Activated naive CD8-positive, alpha-beta T cell treated with anti-CD3 and anti-CD28 coated beads, Interleukin-2, amount 10 ng/mL, durations not matched to agents 7 days and 5 days (primary cell): ENCODE data around the gene PTK6. TPM values are rescaled to one million over a fixed set of nuclear protein-coding genes. Genes with fewer than 3 reads are reported as not detected.

Source experiments
- ATAC-seq: fragments of 150-1000 bp; cut with Tn5 transposase; one replicate; pipeline ENCODE4 v1.10.0; 2021; ENCODE audit warnings: low read depth, moderate library complexity
- POLR2A ChIA-PET: fragments of 350-600 bp; sonication (Branson Sonifier 250); formaldehyde crosslinking; loops from one replicate; lab custom pipeline; 2021; ENCODE audit warnings: antibody characterized with exemption; lab: Charles Lee
- DNase-seq: peaks from one replicate; pipeline ENCODE4 v3.0.0; 2021
- H3K27ac Mint-ChIP-seq: one replicate; pipeline ENCODE4 v1.8.0; 2022; ENCODE audit warnings: mild to moderate bottlenecking, mixed read lengths
- H3K27me3 Mint-ChIP-seq: one replicate; pipeline ENCODE4 v1.8.0; 2022; ENCODE audit warnings: mild to moderate bottlenecking, moderate library complexity, mixed read lengths
- H3K36me3 Mint-ChIP-seq: one replicate; pipeline ENCODE4 v1.8.0; 2021; ENCODE audit warnings: mild to moderate bottlenecking, mixed read lengths
- H3K4me1 Mint-ChIP-seq: one replicate; pipeline ENCODE4 v1.8.0; 2021; ENCODE audit warnings: mixed read lengths
- H3K4me3 Mint-ChIP-seq: one replicate; pipeline ENCODE4 v1.8.0; 2022; ENCODE audit warnings: mild to moderate bottlenecking, moderate library complexity, mixed read lengths
- H3K9me3 Mint-ChIP-seq: one replicate; pipeline ENCODE4 v1.8.0; 2021; ENCODE audit warnings: mixed read lengths
- total RNA-seq, 2 experiments: library from RNA; stranded (reverse); gene quantifications; one replicate each; pipeline ENCODE4 v1.2.3, GENCODE V29; 2021

Gene PTK6
- total RNA-seq, 2 experiments from 2014 or later, result 0.11 to 0.31 TPM

DNA sequence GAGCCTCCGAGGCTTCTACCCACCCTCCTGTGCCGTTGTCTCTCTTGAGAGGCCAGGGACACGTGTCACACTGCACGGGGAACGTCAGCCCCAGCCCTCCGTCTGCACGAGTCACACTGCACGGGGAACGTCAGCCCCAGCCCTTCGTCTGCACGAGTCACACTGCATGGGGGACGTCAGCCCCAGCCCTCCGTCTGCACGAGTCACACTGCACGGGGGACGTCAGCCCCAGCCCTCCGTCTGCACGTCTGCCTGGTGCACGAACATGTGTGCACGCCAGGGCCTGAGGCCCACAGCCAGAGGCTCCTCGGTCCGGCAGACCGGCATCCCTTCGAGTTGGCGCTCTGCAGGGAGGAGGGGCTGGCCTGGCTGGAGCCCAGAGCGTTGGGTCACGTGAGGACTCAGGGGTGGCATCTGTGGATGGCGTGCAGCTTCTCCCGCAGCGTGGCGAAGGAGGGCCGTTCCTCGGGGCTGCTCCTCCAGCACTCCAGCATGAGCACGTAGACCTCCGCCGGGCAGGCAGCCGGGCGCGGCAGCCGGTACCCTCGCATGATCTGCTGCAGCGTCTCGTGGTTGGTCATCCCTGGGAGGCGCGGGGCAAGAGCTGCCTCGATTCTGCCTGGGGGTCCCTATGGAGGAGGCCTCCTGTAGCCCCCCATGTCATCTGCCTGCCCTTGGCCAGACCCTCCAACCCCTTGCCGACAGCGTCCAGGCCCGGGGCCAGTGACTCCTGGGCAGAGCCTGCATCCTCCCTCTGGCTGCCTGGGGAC is 3.4 kb upstream of the PTK6 start:
- no peak overlapping the region for H3K27ac Mint-ChIP-seq
- H3K4me1 Mint-ChIP-seq, result no peaks in the 10 kb centered on the region
- no peaks in the 10 kb centered on the region for H3K36me3 Mint-ChIP-seq
- no peak overlapping the region for H3K4me3 Mint-ChIP-seq
- ATAC-seq, result no peak
- H3K27me3 Mint-ChIP-seq, result no peaks in the 10 kb centered on the region
- POLR2A ChIA-PET, result no interaction called here
- DNase-seq, result no peak
- H3K9me3 Mint-ChIP-seq, result no peaks in the 10 kb centered on the region

GRCh38 chr20:63539441-63540370 is 2.5 kb upstream of the PTK6 start:
- POLR2A ChIA-PET, result interaction anchor here (0.5 to 2.8 kb wide), 4 partner anchors 14 to 102 kb away, joined by 3 to 13 read pairs (median 4); partner anchors contain the start of gene HELZ2
- Mint-ChIP-seq H3K9me3 (no peaks in the 10 kb centered on the region), H3K27me3 (no peaks in the 10 kb centered on the region), H3K27ac (no peak overlapping the region), H3K4me1 (no peaks in the 10 kb centered on the region), H3K4me3 (no peak overlapping the region), H3K36me3 (no peaks in the 10 kb centered on the region)
- DNase-seq (no peak), ATAC-seq (no peak)

DNA sequence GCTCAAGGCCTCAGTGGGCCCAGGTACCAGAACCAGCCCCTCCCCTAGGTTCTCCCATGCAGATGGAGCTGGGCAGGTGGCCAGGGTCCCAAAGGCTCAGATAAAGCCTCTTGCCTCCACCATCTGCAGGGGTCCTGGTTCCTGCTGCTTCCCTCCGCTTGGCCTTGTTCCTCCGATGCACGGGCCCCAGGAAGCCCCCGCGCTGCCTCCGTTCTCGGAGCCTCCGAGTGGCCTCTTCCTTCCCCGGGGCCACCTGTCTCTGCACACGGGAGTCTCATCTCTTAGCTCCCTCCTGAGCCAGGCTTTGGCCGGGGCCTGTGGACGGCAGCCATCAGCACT is 1.9 kb upstream of the PTK6 start:
- H3K27me3 Mint-ChIP-seq, result no peaks in the 10 kb centered on the region
- no peak overlapping the region for H3K4me3 Mint-ChIP-seq
- ATAC-seq (no peak), DNase-seq (no peak)
- no peaks in the 10 kb centered on the region for H3K9me3 Mint-ChIP-seq
- H3K36me3 Mint-ChIP-seq, result no peaks in the 10 kb centered on the region
- POLR2A ChIA-PET, result interaction anchor here (0.5 to 3.7 kb wide), 6 partner anchors 14 to 103 kb away, joined by 3 to 18 read pairs (median 7); partner anchors contain the start of gene HELZ2
- peak overlapping the region; percentile 64 for H3K27ac Mint-ChIP-seq
- no peaks in the 10 kb centered on the region for H3K4me1 Mint-ChIP-seq

DNA sequence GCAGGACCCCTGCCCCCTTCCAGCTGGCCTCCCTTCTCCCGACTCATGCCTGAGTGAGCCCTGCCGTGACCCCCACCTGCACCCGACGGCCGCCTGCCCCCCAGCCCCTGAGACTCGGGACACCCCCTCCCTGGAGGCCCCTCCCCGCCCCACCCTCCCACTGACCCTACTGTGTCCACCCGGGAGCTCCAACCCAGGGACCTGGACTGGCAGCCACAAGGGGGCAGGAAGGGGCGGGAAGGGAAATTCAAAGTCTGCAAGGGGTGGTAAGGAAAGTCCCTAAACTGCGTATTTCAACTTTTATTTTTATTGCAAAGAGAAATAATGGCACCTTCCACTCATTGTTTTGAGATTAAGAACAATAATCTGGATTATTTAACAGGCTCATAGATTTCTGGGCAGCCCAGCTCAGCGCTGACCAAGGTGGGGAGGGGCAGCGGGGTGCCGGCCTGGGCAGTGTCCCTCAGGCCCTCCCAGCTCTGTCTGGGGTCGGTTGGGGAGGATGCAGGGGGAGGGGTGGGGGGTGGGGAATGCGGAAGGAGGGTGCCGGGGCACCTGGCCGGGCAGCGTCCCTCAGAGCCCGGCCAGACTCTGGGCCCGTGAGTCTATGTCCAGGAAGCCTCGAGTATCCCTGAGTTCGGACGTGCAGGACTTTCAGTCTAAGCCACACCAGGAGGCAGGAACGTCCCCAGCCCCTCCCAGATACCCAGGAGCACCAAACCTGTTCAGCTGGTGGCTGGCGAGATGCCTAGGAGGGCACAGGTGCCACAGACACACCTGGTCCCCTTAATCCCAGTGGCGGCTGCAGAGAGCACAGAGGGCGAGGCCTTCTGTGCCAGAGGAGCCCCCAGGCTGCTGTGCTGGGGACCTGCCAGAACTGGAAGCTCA is 1.3 kb upstream of the PTK6 start:
- H3K27me3 Mint-ChIP-seq, result no peaks in the 10 kb centered on the region
- no peaks in the 10 kb centered on the region for H3K4me1 Mint-ChIP-seq
- H3K4me3 Mint-ChIP-seq, result peak overlapping the region; percentile 76
- ATAC-seq (no peak), DNase-seq (no peak)
- H3K9me3 Mint-ChIP-seq, result no peaks in the 10 kb centered on the region
- POLR2A ChIA-PET, result interaction anchor here (0.8 to 5.1 kb wide), 14 partner anchors 14 to 418 kb away, joined by 3 to 88 read pairs (median 6); partner anchors contain the start of genes ARFRP1, GMEB2, HELZ2 and LIME1
- H3K36me3 Mint-ChIP-seq, result no peaks in the 10 kb centered on the region
- peak overlapping the region; percentile 93 for H3K27ac Mint-ChIP-seq

DNA sequence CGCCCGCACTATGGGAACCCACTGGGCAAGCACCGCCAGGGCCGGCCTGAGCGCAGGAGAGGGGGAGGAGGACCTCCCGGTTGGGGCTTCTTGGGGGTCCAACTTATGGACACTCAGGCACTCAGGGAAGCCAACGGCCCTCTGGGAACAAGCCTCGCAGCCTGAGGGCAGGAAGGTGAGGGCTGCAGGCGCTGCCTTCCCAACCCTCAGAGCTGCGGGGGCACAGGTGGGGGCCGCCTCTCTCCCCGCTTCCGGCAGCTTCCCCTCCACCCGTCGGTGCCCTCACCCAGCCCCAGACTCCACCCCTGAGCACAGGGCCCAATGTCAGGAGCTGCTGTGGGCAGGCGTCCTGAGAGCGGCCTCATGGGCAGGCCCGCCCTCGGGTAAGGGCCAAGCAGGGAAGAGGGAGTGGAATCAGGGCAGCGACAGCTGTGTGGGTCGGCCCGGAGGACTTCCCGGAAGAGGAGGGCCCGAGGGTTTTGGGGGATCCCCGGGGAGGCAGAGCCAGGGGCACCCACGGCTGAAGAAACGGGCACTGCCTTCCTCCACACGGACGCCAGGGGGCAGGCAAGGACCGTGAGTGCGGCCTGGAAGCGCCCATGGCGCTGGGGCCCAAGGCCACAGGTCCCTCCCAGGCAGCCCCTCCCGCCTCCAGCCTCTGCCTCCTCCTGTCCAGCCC is 488 bp upstream of the PTK6 start:
- no peaks in the 10 kb centered on the region for H3K36me3 Mint-ChIP-seq
- POLR2A ChIA-PET, result interaction anchor here (0.5 to 5.1 kb wide), 16 partner anchors 15 to 464 kb away, joined by 3 to 88 read pairs (median 6); partner anchors contain the start of genes ARFRP1, GMEB2, HELZ2 and LIME1
- no peaks in the 10 kb centered on the region for H3K9me3 Mint-ChIP-seq
- no peaks in the 10 kb centered on the region for H3K4me1 Mint-ChIP-seq
- DNase-seq (peak; percentile 96), ATAC-seq (peak; percentile 96)
- H3K27ac Mint-ChIP-seq, result peak overlapping the region; percentile 93
- peak overlapping the region; percentile 76 for H3K4me3 Mint-ChIP-seq
- H3K27me3 Mint-ChIP-seq, result no peaks in the 10 kb centered on the region

DNA sequence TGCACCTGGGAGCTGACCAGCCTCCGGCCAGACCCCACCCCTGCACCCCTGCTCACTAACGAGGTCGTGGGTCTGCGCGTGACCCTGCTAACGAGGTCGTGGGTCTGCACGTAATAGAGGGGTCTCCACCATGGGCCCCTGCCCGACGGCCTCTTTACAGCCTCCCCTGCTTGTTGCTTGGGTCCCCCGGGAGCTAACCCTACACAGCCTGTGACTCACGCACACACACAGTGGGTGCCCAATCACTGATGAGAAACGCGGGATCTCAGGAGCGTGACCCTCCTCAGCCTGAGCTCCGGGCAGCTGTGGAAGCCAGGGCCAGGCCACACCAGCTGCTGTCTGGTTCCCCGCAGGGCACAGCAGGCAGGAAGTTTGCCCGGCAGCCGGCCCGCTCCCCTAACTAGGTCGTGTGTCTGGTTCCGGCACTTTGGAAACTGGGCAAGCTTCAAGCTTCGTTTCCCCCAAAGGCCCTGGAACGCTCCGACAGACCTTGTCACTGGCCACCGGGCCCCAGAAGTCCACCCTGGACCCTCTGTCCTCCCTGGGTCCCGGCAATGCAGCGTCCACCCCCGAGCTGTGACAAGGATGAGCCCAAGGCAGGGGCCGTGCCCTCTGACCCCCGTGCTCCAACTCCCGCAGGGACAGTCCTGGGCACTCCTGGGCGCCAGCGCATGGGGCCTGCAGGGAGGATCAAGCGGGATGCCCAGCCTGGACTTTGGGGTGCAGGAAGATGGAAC is 767 bp downstream of the PTK6 start:
- DNase-seq (peak; percentile 33), ATAC-seq (no peak)
- H3K4me1 Mint-ChIP-seq, result no peaks in the 10 kb centered on the region
- peak overlapping the region; percentile 93 for H3K27ac Mint-ChIP-seq
- H3K36me3 Mint-ChIP-seq, result no peaks in the 10 kb centered on the region
- POLR2A ChIA-PET, result interaction anchor here (0.6 to 5.1 kb wide), 6 partner anchors 14 to 584 kb away, joined by 4 to 88 read pairs (median 8); partner anchors contain the start of genes ARFRP1, PPDPF, RTEL1 and TPD52L2
- H3K9me3 Mint-ChIP-seq, result no peaks in the 10 kb centered on the region
- no peak overlapping the region for H3K4me3 Mint-ChIP-seq
- H3K27me3 Mint-ChIP-seq, result no peaks in the 10 kb centered on the region

GRCh38 chr20:63534831-63535651 is 2.1 kb downstream of the PTK6 start:
- H3K36me3 Mint-ChIP-seq, result no peaks in the 10 kb centered on the region
- POLR2A ChIA-PET, result interaction anchor here (3.7 to 5.1 kb wide), 2 partner anchors 13 to 18 kb away, joined by 18 to 88 read pairs; partner anchors contain the start of gene PPDPF
- H3K27me3 Mint-ChIP-seq, result no peaks in the 10 kb centered on the region
- H3K9me3 Mint-ChIP-seq, result no peaks in the 10 kb centered on the region
- H3K27ac Mint-ChIP-seq, result no peak overlapping the region
- H3K4me1 Mint-ChIP-seq, result no peaks in the 10 kb centered on the region
- H3K4me3 Mint-ChIP-seq, result no peak overlapping the region
- ATAC-seq (no peak), DNase-seq (peak; percentile 42)

- Mint-ChIP-seq H3K4me1 (no peaks in the 10 kb centered on the region), H3K9me3 (no peaks in the 10 kb centered on the region), H3K27ac (no peak overlapping the region), H3K27me3 (no peaks in the 10 kb centered on the region), H3K4me3 (no peak overlapping the region), H3K36me3 (no peaks in the 10 kb centered on the region)
- DNase-seq (no peak), ATAC-seq (no peak)
- POLR2A ChIA-PET, result interaction anchor here (5.1 kb wide), 1 partner anchor 12 kb away, joined by 88 read pairs; the partner anchor contains the start of gene PPDPF
Measured at GRCh38 chr20:63534427-63534830, 2.7 kb downstream of the PTK6 start.

GRCh38 chr20:63533871-63534393 is 3.2 kb downstream of the PTK6 start:
- H3K27ac Mint-ChIP-seq, result no peak overlapping the region
- no peaks in the 10 kb centered on the region for H3K27me3 Mint-ChIP-seq
- peak; percentile 37 for DNase-seq
- no peaks in the 10 kb centered on the region for H3K4me1 Mint-ChIP-seq
- H3K9me3 Mint-ChIP-seq, result no peaks in the 10 kb centered on the region
- ATAC-seq, result no peak
- no peak overlapping the region for H3K4me3 Mint-ChIP-seq
- POLR2A ChIA-PET, result interaction anchor here (5.1 kb wide), 1 partner anchor 12 kb away, joined by 88 read pairs; the partner anchor contains the start of gene PPDPF
- no peaks in the 10 kb centered on the region for H3K36me3 Mint-ChIP-seq

DNA sequence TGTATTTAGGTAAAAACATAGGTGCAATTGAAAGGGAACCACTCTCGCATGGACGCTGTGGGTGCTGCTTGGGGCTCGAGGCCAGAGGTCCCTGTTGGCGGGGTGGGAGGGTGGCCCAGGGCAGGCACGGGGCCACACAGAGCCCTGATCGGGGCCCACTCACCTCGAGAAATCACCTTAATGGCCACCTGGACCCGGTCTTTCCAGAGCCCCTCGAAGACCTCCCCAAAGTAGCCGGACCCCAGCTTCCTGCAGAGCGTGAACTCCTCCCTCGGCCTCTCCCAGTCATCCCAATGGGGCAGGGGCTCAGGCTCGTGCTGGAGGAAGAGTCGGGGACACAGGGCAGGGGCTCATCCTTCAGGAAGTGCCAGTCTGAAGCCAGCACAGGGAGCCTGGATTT is 3.8 kb downstream of the PTK6 start:
- Mint-ChIP-seq H3K27ac (no peak overlapping the region), H3K4me3 (no peak overlapping the region), H3K9me3 (no peaks in the 10 kb centered on the region), H3K27me3 (no peaks in the 10 kb centered on the region), H3K36me3 (no peaks in the 10 kb centered on the region), H3K4me1 (no peaks in the 10 kb centered on the region)
- DNase-seq, result no peak
- POLR2A ChIA-PET, result no interaction called here
- no peak for ATAC-seq
